Glomerular visceral epithelial cell (primary cell): Measurements from ENCODE around the gene TMEM132C.
"Not testable (repeated sequence)": the region's sequence is repeated elsewhere in the genome, so short reads cannot be mapped to it uniquely, and the experiment has no call there.

Source experiments
- DNase-seq: peaks from one replicate; pipeline ENCODE4 v3.0.0-alpha.2; 2016; ENCODE audit errors: extremely low spot score

The TMEM132C gene

GRCh38 chr12:128267131-128267622 is at the start of gene TMEM132C:
TSS of gene TMEM132C (plus strand) at chr12:128267170. CDS start at chr12:128267403, 233 bp downstream.
- DNase-seq: no peak

- no peak for DNase-seq
Observed at GRCh38 chr12:128224226-128224625, 42.7 kb upstream of the TMEM132C start.

GRCh38 chr12:128228581-128228980 is 38.4 kb upstream of the TMEM132C start:
- no peak for DNase-seq

GRCh38 chr12:128235635-128236417 is 31.1 kb upstream of the TMEM132C start:
- no peak for DNase-seq

GRCh38 chr12:128236525-128236924 is 30.4 kb upstream of the TMEM132C start:
- DNase-seq: no peak

- DNase-seq: no peak
Observed at GRCh38 chr12:128240745-128241144, 26.2 kb upstream of the TMEM132C start.

- DNase-seq: no peak
Observed at GRCh38 chr12:128245121-128245520, 21.8 kb upstream of the TMEM132C start.

GRCh38 chr12:128245905-128246304 is 21.1 kb upstream of the TMEM132C start:
- DNase-seq: no peak

- DNase-seq: no peak
Observed at GRCh38 chr12:128250096-128250495, 16.9 kb upstream of the TMEM132C start.

GRCh38 chr12:128253829-128254228 is 13.1 kb upstream of the TMEM132C start:
- not testable (repeated sequence) for DNase-seq

GRCh38 chr12:128258866-128259555 is 8.0 kb upstream of the TMEM132C start:
- DNase-seq: no peak

GRCh38 chr12:128259556-128260070 is 7.4 kb upstream of the TMEM132C start:
- DNase-seq: no peak

- no peak for DNase-seq
Observed at GRCh38 chr12:128261757-128262156, 5.2 kb upstream of the TMEM132C start.

GRCh38 chr12:128265566-128265965 is 1.4 kb upstream of the TMEM132C start:
- DNase-seq: no peak

GRCh38 chr12:128266086-128266485 is 884 bp upstream of the TMEM132C start:
- no peak for DNase-seq

- DNase-seq: no peak
Observed at GRCh38 chr12:128266541-128267130, 334 bp upstream of the TMEM132C start.

GRCh38 chr12:128267651-128268378 is 845 bp downstream of the TMEM132C start:
- DNase-seq: no peak

- DNase-seq: no peak
Observed at GRCh38 chr12:128268379-128268995, 1.5 kb downstream of the TMEM132C start.

GRCh38 chr12:128269181-128269591 is 2.2 kb downstream of the TMEM132C start:
- no peak for DNase-seq

GRCh38 chr12:128276471-128276870 is 9.5 kb downstream of the TMEM132C start:
- DNase-seq: no peak

GRCh38 chr12:128286970-128287369 is 20.0 kb downstream of the TMEM132C start:
- DNase-seq: no peak
